UCSD-AML1 (cell line): ENCODE data around the gene FRAT1.

ENCODE experiments used
- DNase-seq: peaks from one replicate; lab custom pipeline; 2025; ENCODE audit not compliant: unreplicated experiment; lab: John Stamatoyannopoulos, UW

FRAT1 gene

GRCh38 chr10:97307866-97308780 lies 10.9 kb upstream of the FRAT1 start:
- no peak for DNase-seq

GRCh38 chr10:97311111-97311626 lies 7.9 kb upstream of the FRAT1 start:
- DNase-seq, result no peak

GRCh38 chr10:97312897-97313296 lies 6.2 kb upstream of the FRAT1 start:
- DNase-seq, result no peak

- DNase-seq, result no peak
Measured at GRCh38 chr10:97314671-97315070, 4.4 kb upstream of the FRAT1 start.

GRCh38 chr10:97319671-97320479 lies 804 bp downstream of the FRAT1 start:
- peak; percentile 84 for DNase-seq

- DNase-seq, result peak; percentile 70
Measured at GRCh38 chr10:97320480-97321031, 1.5 kb downstream of the FRAT1 start.

- peak; percentile 73 for DNase-seq
Measured at GRCh38 chr10:97321032-97321803, 2.1 kb downstream of the FRAT1 start.

- no peak for DNase-seq
Measured at GRCh38 chr10:97321804-97322190, 2.7 kb downstream of the FRAT1 start.

- DNase-seq, result no peak
Measured at GRCh38 chr10:97323501-97323900, 4.4 kb downstream of the FRAT1 start.

- DNase-seq, result no peak
Measured at GRCh38 chr10:97325754-97326153, 6.7 kb downstream of the FRAT1 start.

- DNase-seq, result no peak
Measured at GRCh38 chr10:97327348-97328294, 8.6 kb downstream of the FRAT1 start.

- DNase-seq, result no peak
Measured at GRCh38 chr10:97328646-97329453, 9.8 kb downstream of the FRAT1 start.

GRCh38 chr10:97329766-97330165 lies 10.7 kb downstream of the FRAT1 start:
- DNase-seq, result no peak

GRCh38 chr10:97331153-97331703 lies 12.2 kb downstream of the FRAT1 start:
- DNase-seq, result no peak

- peak; percentile 32 for DNase-seq
Measured at GRCh38 chr10:97332591-97333350, 13.7 kb downstream of the FRAT1 start.

- DNase-seq, result no peak
Measured at GRCh38 chr10:97333351-97333600, 14.2 kb downstream of the FRAT1 start.

- peak; percentile 61 for DNase-seq
Measured at GRCh38 chr10:97333601-97334369, 14.7 kb downstream of the FRAT1 start.
